Cardiac septum (tissue), 1 donor: ENCODE measurements around the gene SERPINA12. TPM values are rescaled to one million over a fixed set of nuclear protein-coding genes. Genes with fewer than 3 reads are reported as not detected.
"Not testable (repeated sequence)": the region's sequence is repeated elsewhere in the genome, so short reads cannot be mapped to it uniquely, and the experiment has no call there.

ENCODE experiments used
- DNase-seq: peaks from one replicate; pipeline ENCODE4 v3.0.0-alpha.2; 2020; ENCODE audit warnings: low spot score
- intact Hi-C: fragments of 100-400 bp; cut with DNase I; formaldehyde crosslinking; loops from one replicate; pipeline ENCODE4 v1.14.0; 2022
- total RNA-seq: library from RNA; stranded (reverse); fragmentation: NEBNext Ultra II Directional; extraction: Animal tissue kit (Norgen Biotek cat#: 25700); gene quantifications from one replicate; pipeline ENCODE4 v1.2.1, GENCODE V29; 2021
- donor health status: DM: no; HTN: no; CAD: no.

The SERPINA12 gene
- total RNA-seq, 1 donor from 2014 or later: not detected

DNA sequence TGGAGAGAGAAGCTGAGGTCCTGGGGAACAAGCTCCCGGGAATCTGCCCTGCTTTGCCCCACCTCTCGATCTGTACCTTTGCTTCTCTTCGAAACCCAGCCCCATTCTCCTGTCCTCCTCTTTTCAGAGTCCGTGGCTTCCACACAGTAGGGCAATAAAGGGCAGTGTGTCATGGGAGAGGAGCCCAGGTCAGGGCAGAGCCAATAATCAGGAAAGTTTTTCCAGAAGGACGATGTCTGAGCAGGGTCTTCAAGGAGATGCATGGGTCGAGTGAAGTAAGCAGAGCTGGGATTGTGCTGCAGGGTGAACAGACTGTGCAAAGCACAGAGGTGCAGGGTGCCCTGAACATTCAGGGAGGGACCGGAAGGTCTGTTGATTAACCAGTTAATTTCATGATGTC lies 29.9 kb upstream of the SERPINA12 start:
- intact Hi-C loops: no loop called here
- peak; percentile 20 for DNase-seq

DNA sequence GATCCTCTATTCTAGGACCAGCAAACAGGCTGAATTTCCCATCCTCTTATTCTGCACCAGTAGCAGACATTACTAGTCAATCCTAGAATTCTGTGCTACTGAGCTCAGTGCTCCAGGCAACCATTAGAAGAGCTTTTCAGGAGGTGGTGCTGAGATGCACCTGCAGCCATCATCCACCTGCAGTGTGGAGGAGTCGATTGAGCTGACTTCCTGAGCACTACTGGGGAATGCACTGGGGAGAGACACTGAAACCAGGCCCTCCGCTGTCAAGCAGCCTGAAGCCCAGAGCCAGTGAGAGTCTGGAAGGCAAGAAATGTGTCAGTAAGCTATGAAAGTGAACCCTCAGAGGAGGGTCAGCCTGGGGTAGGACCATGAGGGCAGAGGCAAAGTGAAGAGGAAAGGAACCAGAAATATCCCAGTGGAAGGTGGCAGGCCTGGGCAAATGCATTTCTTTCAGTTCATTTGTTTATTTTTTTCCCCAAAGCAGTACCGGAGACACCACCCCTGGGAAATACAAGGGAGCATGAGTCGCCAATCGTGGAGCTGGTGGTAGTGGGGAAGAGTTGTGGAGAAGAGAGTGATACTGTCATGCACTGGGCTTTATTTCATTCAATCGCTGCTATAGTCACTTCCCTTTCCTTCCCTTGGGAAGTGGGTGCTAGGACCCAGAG lies 28.9 kb upstream of the SERPINA12 start:
- peak; percentile 60 for DNase-seq
- intact Hi-C loops: no loop called here

DNA sequence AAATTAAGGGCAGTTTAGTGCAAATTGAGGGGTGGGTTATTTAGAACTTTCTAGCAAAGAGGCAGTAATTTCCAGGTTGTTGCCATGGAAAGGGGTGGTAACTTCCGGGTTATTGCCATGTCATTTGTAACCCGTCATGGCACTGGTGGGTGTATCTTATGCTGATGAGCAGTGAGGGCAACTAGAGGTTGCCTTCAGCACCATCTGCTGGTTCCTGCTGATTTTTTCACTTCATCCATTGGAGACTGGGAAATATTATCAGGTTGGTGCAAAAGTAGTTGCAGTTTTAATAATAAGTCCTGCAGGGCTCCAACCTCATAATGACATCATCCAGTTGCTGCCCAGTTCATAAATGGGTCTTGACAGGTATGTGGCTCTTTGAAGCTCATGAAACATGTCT lies 27.6 kb upstream of the SERPINA12 start:
- intact Hi-C loops: no loop called here
- peak; percentile 44 for DNase-seq

DNA sequence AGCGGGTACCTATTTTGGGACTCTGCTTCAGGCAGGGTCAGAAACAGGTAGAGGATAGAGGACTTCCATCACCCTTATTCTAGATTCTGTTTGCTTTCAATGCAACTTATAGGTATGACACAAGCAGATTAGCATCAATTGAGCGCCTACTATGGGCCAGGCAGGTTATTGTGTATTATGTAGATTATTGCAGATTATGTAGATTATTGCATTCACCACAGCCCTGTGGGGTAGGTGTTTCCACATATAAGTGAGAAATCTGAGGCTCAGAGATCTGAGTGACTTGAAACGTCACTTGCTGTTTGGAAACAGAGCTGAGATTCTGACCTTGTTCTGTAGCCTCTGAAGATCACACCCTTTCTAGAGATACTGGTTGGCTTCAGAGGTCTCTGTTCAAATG lies 26.2 kb upstream of the SERPINA12 start:
- intact Hi-C loops: no loop called here
- DNase-seq: no peak

DNA sequence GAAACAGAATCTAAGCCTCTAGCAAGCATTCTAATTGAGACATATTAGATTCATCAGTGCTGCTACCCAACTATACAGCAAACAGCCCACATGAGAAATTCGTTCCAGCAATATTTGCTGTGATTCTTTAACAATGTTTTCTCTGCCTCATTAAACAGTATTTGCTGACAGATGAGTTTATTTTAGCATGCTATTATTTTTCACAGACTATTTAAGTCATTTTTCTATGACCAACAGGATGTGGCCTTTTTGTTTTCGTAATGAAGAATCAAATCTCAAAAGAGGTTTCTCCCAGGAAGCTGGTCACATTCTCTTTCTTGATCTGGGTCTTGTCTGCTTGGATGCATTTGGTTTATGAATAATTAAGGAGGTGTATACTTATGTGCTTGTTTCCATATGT lies 23.2 kb upstream of the SERPINA12 start:
- DNase-seq: no peak
- intact Hi-C loops: no loop called here

DNA sequence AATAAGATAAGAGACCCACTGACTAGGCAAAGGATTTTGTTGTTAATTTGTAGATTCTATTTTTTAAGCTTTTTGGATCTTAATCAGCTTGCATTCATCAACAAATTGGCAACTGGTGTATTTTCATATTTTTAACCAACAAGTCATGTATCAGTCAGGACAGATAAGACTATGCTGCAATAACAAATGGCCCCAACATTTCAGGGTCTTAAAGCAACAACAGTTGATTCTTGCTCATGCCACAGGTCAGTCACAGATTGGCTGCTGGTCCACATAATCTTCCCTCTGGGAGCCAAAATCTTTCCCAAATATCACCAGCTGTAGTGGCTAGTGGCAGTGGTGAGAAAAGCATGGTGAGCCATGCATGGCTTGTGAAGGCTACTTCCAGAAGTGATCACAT lies 21.9 kb upstream of the SERPINA12 start:
- no peak for DNase-seq

DNA sequence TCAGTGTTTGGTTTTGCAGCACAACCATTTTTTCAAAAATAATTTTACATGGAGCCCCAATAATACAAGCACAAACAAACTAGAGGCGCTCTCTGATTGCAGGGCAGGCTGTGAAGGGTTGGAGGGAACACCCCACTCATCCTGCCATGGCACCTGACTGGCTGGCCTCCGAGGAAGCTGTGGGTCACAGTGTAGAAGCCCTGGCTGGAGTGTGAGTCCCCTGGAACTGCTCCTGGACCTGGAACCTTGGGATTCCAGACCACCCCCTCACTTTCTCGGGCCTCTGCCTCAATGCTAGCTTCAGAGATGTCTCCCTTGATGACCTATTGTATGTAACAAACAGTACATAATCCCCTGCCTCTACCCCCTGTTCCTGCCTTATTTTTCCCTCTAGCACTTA lies 14.8 kb upstream of the SERPINA12 start:
- intact Hi-C loops: no loop called here
- no peak for DNase-seq

More for the DNA sequence above, 21.9 kb upstream of the SERPINA12 start:
- intact Hi-C loops: no loop called here

DNA sequence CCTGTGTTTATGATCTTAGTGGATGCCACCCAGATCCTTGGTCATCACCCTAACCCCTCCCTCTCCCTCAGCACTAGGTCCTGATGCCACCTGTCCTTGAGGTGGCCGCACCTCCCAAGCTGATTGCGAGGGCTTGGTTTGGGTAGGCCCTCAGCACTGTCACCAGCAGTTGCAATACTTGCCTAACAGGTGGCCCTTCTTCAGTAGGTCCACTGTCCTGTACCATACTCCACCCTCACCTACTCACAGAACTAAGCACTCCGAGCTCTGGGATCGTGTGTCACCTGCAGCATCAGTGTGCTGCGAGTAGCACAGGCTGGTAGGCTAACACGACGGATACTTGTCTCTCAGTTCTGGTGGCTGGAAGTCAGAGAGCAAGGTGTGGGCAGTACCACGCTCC lies 14.0 kb upstream of the SERPINA12 start:
- intact Hi-C loops: no loop called here
- DNase-seq: no peak

DNA sequence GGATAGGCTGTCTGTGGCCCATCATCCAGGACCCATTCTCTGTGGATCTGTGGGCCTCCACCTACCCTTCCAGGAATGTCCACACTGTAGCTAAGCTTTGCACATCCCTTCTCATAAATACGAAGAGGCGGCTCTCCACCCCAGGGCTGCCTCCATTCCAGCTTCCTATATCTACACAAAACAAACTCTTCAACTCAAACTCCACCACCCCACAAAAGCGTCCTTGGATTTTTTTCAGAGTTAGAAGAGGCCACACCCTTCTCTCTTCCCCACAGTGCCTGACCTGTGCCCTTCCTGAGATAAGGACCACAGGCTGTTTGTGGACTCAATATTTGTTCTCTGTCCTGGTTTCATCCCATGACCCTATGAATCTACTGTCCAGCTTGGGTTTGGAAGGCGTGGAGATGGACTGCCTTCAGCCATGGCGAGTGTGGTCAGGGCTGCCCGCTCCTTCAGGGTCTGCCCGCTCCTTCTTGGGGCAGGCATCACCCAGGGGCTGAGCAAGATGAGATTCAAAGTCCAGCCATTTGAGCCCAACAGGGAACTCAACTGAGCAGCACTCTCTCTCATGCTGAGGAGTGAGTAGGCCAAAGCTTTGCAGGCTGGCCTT lies 13.0 kb upstream of the SERPINA12 start:
- no peak for DNase-seq

DNA sequence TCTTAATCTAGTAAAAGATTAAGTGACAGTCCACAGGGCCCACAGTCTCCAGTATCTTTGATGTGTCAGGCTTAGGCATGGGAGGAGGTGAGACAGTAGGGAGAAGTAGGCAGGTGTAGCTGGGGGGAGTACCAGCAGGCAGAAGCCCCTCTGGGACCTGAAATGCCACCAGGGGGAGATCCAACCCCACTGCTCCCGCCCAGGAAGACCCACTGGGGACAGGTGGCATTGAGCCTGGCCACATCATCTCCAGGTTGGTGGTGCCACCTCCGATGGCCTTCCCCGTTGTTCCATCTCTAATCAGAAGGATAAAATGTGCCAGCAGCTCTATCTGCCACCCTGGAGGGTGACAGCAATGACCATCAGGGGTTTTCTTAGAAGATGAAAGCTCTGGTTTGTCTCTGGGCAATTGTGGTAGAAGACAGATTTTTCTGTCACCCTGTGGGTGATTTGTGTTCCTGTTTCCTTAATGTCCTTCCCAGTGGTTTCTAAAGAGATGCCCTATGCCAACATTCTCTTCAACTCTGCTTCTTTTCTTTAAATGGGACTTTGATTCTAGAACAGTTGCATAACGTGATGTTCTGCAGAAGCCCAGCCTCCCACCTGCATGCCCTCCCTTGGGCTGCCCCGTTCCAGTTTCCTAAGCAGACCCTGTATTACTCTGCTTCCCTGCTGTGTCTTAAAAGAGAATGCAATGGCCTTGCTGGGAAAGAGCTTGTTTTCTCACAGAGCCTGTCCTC lies 12.3 kb upstream of the SERPINA12 start:
- DNase-seq: no peak
- intact Hi-C loops: no loop called here

More for the DNA sequence above, 13.0 kb upstream of the SERPINA12 start:
- intact Hi-C loops: no loop called here

DNA sequence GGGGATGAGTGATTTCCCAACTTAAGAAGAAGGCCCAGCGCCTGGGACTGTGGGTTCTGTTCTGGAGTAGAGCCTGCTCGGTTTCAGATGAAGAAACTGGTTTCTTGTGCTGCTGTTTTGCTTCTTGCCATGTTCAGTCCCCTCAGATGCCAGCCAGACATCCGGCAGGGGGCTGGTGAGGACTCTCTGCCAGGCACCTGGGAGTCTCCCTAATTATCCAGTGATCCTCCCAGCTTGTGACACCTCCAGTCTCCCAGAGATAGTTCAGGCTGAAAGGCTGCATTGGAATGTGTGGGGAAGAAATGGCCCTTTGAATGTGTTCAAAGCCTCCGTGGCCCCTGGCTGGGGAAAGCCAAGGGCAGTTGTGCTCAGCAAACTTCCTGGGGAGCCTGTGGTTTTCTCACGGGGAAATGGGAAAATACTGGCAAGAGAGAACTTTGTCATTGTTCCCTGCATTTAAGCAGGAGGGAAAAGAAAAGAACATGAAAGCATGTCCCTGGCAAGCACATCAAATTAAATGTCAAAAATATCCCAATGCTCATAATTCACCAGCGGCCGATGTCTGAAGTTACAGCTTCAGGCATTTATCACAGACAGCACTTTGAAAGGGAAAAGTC lies 8.5 kb upstream of the SERPINA12 start:
- intact Hi-C loops: no loop called here
- DNase-seq: no peak

DNA sequence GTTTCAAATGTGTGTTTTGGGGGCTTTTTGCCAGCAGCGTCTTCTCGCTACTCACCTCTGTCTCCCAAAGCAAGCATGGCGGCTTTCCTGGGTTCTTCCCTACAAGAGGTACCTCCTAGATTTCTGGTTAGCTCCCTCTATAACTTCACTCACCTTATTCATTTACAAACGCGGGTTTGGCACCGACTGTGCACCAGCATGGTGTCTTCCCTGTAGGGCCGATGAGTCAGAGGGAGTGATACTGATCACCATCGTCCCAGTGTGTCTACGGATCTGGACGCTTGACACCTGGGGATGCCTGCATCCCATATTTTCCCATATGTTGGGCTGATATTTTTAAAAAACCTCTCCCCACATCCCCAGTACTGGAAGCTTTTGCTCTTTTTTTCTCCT lies 8.0 kb upstream of the SERPINA12 start:
- intact Hi-C loops: no loop called here
- no peak for DNase-seq

DNA sequence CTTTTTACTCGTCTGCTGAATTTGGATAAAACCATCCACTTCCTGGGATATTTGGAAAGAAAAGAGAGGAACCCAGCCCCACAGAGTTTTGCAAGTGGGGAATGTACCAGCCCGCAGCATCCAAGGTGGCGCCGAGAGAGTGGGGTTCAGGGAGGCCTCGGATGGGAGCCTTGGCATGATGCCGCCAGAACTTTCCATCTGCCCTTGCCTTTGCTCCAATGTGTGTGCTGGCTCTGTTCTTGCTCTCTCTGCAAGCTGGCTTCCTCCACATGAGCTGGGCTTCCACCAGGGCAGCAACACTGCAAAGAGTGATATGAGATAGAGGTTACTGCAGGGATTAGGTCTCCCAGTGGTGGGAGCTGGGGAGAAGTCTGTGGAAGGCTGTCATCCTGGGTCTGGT lies 6.6 kb upstream of the SERPINA12 start:
- no peak for DNase-seq
- intact Hi-C loops: no loop called here

DNA sequence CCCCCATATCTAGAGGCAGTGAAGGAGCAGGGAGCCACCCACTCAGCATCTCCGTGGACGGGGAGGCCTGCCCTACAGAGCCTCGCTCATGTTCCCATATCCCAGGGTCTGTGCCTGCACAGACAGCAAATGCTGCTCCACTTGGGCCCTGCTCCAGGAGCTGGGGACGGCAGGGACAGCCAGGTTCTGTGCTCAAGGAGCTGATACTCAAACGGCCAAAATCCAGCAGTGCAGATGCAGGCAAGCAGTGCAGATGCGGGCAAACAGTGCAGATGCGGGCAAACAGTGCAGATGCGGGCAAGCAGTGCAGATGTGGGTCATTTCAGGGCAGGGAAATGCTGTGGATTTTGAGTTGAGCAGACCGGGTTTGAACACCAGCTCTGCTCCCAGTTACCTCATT lies 6.2 kb upstream of the SERPINA12 start:
- DNase-seq: no peak
- intact Hi-C loops: no loop called here

DNA sequence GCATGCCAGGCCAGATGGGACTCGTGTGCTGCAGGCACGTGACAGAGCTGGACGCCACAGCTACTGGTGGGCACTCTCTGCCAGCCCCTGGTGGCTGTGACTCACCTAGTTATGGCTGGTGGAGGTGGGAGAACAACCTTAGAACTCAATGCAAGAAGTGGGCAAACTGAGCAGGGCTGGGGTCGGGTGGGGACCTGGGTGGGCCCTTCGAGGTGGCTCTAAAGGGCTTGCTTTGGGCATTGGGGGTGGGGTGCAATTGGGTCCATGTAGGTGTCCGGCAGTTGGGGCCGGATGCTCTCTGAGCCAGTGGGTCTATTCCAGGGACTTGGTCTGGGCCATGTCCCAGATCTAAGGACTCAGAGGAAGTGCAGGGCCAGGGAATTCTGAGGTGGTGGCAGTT lies 5.1 kb upstream of the SERPINA12 start:
- intact Hi-C loops: no loop called here
- DNase-seq: no peak

DNA sequence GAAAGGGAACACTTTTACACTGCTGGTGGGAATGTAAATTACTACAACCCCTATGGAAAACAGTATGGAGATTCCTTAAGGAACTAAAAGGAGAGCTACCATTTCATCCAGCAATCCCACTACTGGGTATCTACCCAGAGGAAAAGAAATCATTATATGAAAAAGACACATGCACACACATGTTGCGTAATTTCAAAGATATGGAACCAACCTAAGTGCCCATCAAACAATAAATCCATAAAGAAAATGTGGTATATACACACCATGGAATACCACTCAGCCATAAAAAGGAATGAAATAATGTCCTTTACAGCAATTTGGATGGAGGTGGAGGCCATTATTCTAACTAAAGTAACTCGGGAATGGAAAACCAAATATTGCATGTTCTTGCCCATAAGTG lies 1.2 kb upstream of the SERPINA12 start:
- DNase-seq, intact Hi-C loops: not testable (repeated sequence)

DNA sequence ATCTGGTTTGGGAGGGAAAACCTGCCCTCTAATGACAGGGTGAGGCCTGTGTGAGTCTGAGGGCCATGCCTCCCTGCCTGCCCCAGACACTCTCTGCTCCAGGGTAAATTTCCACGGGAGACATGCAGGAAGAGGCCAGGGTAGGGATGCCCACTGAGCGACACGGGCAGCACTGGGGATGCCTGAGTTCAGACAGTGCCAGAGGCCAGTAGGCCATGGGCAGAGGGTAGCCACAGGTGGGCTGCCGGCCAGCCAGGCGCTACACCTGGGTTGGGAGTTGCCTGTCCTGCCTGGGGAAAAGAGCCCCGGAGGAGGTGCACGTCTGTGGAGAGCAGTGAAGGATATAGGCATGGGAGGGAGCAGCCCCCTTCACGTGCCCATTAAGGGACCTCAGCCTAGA lies 3.6 kb downstream of the SERPINA12 start:
- no peak for DNase-seq
- intact Hi-C loops: no loop called here

DNA sequence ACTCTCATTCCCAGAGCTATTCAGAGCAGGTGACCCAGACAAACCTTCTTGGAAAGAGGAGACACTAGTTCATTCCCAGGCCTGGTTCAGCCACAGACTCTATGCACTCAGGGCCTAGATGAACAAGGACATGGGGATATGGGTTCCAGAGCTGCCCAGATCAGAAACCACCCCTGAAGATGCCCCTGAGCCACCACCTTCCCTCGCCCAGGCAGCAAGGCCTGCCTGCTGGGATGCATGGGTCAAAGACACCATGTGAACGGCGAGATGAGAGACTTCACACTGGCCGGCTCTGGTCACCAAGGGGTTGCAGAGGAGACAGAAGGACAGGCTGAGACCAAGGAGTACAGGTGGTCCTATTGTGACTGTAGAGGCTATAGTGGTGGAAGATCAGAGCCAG lies 4.1 kb downstream of the SERPINA12 start:
- intact Hi-C loops: no loop called here
- DNase-seq: no peak

DNA sequence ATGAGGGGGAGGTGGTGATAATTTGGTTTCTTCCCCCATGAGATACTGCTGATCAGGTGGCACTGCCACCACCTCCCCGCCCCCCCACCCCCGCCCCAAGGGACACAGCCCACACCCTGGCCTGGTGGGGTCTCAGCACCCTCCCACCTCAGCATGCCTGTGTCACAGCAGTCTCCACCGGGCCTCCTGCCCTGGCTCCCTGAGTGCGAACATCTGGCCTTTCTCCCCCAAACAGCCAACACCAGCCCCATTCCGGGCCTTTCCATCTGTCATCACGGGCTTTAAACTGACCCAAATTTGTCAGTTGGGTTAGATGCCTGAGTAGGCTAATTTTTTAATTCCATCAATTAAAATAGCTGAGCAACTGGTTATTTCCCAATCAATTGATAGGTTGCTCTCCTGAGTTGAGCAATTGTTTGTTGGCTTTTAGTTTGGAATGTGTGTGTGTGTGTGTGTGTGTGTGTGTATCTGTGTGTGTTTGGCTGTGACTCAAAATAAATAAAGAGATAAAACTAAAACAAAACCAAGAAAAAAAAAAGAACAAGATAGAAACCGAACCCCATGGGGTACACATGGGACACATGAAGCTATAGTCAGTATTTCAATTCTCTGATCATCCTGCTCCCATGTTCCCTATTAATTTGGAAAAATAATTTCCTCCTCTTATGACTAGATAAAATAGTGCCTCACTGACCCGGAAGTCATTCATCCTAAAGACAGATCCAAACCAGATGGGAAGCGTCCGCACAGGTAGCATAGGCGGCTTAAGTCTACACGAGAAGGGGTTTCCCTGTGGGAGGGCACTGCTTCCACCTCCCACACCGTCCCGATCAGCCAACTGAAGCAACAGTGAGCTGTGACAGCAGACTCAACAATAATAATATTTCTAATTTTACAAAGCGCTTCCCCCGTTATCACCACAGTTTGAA lies 7.4 kb downstream of the SERPINA12 start:
- intact Hi-C loops: no loop called here
- DNase-seq: no peak

DNA sequence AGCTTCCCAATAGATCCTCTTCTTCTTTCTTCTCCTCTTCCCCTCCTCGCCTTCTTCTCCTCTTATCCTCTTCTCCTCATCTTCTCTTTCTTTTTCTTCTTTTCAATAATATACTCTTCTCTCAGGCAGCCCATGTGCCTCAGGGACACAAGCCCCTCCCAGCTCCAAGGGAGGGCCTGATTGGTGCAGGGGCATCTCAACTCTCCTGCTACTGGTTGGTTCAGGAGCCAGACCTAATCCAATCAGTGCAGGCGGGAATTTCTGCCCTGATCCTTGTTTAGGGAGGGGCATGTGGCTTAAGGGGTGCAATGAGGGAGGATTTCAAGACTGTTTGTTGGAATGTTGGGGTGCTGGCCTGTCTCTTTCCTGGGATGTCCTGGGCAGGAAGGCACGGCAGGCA lies 9.0 kb downstream of the SERPINA12 start:
- DNase-seq: peak; percentile 22
- intact Hi-C loops: no loop called here
